GM12878 (cell line): ENCODE data around the gene PILRB. TPM values are rescaled to one million over a fixed set of nuclear protein-coding genes. Genes with fewer than 3 reads are reported as not detected.
A peak's percentile ranks its signal among the peaks of the same experiment; 100 is the strongest.

Source experiments
- ATAC-seq: fragments of 200-7000 bp; cut with Tn5 transposase; 3 replicates; pipeline ENCODE4 v1.9.1; 2020; ENCODE audit warnings: mild to moderate bottlenecking, moderate library complexity
- BruUV-seq: library from RNA; stranded (reverse); fragments of 400-500 nt; replicated peaks from 2 replicates; lab custom pipeline; 2021; lab: Mats Ljungman, UMichigan
- CTCF ChIA-PET: fragments of 300-600 bp; sonication (Branson Sonifier 250); formaldehyde crosslinking; extraction: SDS; loops from one replicate; lab custom pipeline; 2021; ENCODE audit warnings: inconsistent platforms; lab: Yijun Ruan, JAX
- POLR2A ChIA-PET: fragments of 350-600 bp; formaldehyde crosslinking; extraction: SDS; loops from one replicate; lab custom pipeline; 2021; ENCODE audit warnings: inconsistent platforms; lab: Charles Lee
- RAD21 ChIA-PET: fragments of 300-600 bp; sonication (Branson Sonifier 250); formaldehyde crosslinking; loops from one replicate; lab custom pipeline; 2023; ENCODE audit warnings: antibody characterized with exemption; ENCODE audit not compliant: unreplicated experiment; lab: Charles Lee
- SMC1A ChIA-PET: fragments of 300-600 bp; sonication (Branson Sonifier 250); formaldehyde crosslinking; loops from one replicate; lab custom pipeline; 2023; ENCODE audit not compliant: unreplicated experiment, uncharacterized antibody; lab: Charles Lee
- DNase-seq: peaks from one replicate; pipeline ENCODE4 v3.0.0-alpha.2; 2011; ENCODE audit warnings: low read depth, low spot score
- FAIRE-seq: peaks from 3 replicates; lab custom pipeline; 2011; peaks lifted over from hg19 to GRCh38; lab: Jason Lieb, UNC
- H2AFZ ChIP-seq: 2 replicates; pipeline ENCODE4 v1.6.0; 2011; ENCODE audit warnings: low read depth, low read length, control low read depth; ENCODE audit not compliant: control insufficient read depth
- H3K27ac ChIP-seq: 2 replicates; pipeline ENCODE4 v1.5.1; 2011; ENCODE audit warnings: control low read depth; ENCODE audit not compliant: control insufficient read depth, insufficient read depth
- H3K27me3 ChIP-seq, 2 experiments: replicated peaks in 1 of 2; 2 replicates each; pipeline versions ENCODE4 v1.6.0 to v1.6.1; 2011; ENCODE audit warnings: low read length in 1 of 2; ENCODE audit not compliant: control insufficient read depth in 2 of 2, insufficient read depth in 2 of 2
- H3K36me3 ChIP-seq, 2 experiments: 2 replicates each; pipeline ENCODE4 v1.5.1; 2011; ENCODE audit warnings: low read length in 1 of 2; ENCODE audit not compliant: control insufficient read depth in 2 of 2, insufficient read depth in 2 of 2
- H3K4me1 ChIP-seq: 2 replicates; pipeline ENCODE4 v1.6.1; 2011; ENCODE audit warnings: mild to moderate bottlenecking, low read length, moderate library complexity, mixed read lengths; ENCODE audit not compliant: control insufficient read depth, insufficient read depth
- H3K4me2 ChIP-seq: 2 replicates; pipeline ENCODE4 v1.6.0; 2011; ENCODE audit warnings: control low read depth; ENCODE audit not compliant: control insufficient read depth, insufficient read depth
- H3K4me3 ChIP-seq: fragments of 200-600 bp; sonication (generic); 2 replicates; pipeline ENCODE4 v1.5.1; 2016
- H3K79me2 ChIP-seq: 2 replicates; pipeline ENCODE4 v1.6.0; 2011; ENCODE audit warnings: low read length; ENCODE audit not compliant: control insufficient read depth, insufficient read depth
- H3K9ac ChIP-seq: 2 replicates; pipeline ENCODE4 v1.8.0; 2011; ENCODE audit warnings: low read length, control low read depth, mixed read lengths; ENCODE audit not compliant: control insufficient read depth, insufficient read depth
- H3K9me3 ChIP-seq: replicated peaks from 3 replicates; pipeline ENCODE4 v1.5.1; 2011; ENCODE audit warnings: mild to moderate bottlenecking, low read length; ENCODE audit not compliant: control insufficient read depth, insufficient read depth
- H4K20me1 ChIP-seq: 2 replicates; pipeline ENCODE4 v1.6.0; 2011; ENCODE audit not compliant: control insufficient read depth, insufficient read depth
- CREB1 ChIP-seq: IDR thresholded peaks from 2 replicates; pipeline ENCODE4 v1.6.1; 2012; ENCODE audit warnings: low read depth, mild to moderate bottlenecking, inconsistent platforms
- DPF2 ChIP-seq: fragments of 450-650 bp; IDR thresholded peaks from 2 replicates; pipeline ENCODE4 v1.6.1; 2017; ENCODE audit warnings: mild to moderate bottlenecking
- ESRRA ChIP-seq: IDR thresholded peaks from 2 replicates; pipeline ENCODE4 v1.6.1; 2012; ENCODE audit warnings: mild to moderate bottlenecking, low read length, improper control_type of control experiment
- FOS ChIP-seq: IDR thresholded peaks from 3 replicates; pipeline ENCODE4 v1.6.1; 2011; ENCODE audit warnings: borderline replicate concordance; ENCODE audit not compliant: insufficient read length; ENCODE audit errors: extremely low read depth
- IRF4 ChIP-seq: IDR thresholded peaks from 2 replicates; pipeline ENCODE4 v1.6.1; 2011; ENCODE audit warnings: low read depth, low read length
- KAT2A ChIP-seq: conservative IDR thresholded peaks from 2 replicates; pipeline ENCODE4 v1.6.1; 2011; ENCODE audit warnings: low read depth, low read length; ENCODE audit not compliant: control insufficient read depth
- LARP7 ChIP-seq: fragments of 450-650 bp; IDR thresholded peaks from 2 replicates; pipeline ENCODE4 v1.6.1; 2017; ENCODE audit warnings: mild to moderate bottlenecking
- MTA2 ChIP-seq: fragments of 450-650 bp; IDR thresholded peaks from 2 replicates; pipeline ENCODE4 v1.6.1; 2016; ENCODE audit warnings: low read depth, mild to moderate bottlenecking, moderate library complexity
- NBN ChIP-seq: fragments of 450-650 bp; IDR thresholded peaks from 2 replicates; pipeline ENCODE4 v1.6.1; 2016
- NFYA ChIP-seq: IDR thresholded peaks from 2 replicates; pipeline ENCODE4 v1.6.1; 2011; ENCODE audit warnings: low read depth, mild to moderate bottlenecking, low read length, improper control_type of control experiment, borderline replicate concordance
- PAX5 ChIP-seq: IDR thresholded peaks from 2 replicates; pipeline ENCODE4 v1.6.1; 2011; ENCODE audit warnings: low read depth, low read length, borderline replicate concordance
- POLR2A ChIP-seq: IDR thresholded peaks from 2 replicates; pipeline ENCODE4 v1.6.1; 2011; ENCODE audit warnings: low read depth, mild to moderate bottlenecking, low read length
- POLR2AphosphoS5 ChIP-seq: IDR thresholded peaks from 2 replicates; pipeline ENCODE4 v1.6.1; 2011; ENCODE audit warnings: mild to moderate bottlenecking, low read length, inconsistent platforms
- RELA ChIP-seq: fragments of 450-650 bp; IDR thresholded peaks from 2 replicates; pipeline ENCODE4 v1.8.0; 2014; ENCODE audit warnings: borderline replicate concordance; ENCODE audit not compliant: partially characterized antibody
- RUNX3 ChIP-seq: IDR thresholded peaks from 2 replicates; pipeline ENCODE4 v1.6.1; 2012; ENCODE audit warnings: low read length, inconsistent platforms
- WGBS: methylation state at CpG from one replicate; pipeline ENCODE4 v1.1.6; 2016; ENCODE audit warnings: low lambda C conversion rate; ENCODE audit not compliant: insufficient replicate concordance, insufficient coverage; ENCODE audit errors: missing lambda C conversion rate; 5-methylcytosine and 5-hydroxymethylcytosine counted together
- in situ Hi-C: fragments of 300-500 bp; cut with MboI; formaldehyde crosslinking; loops from 9 replicates; pipeline ENCODE4 v1.14.3; 2018; ENCODE audit warnings: mixed read lengths
- intact Hi-C: fragments of 100-400 bp; cut with micrococcal nuclease; formaldehyde crosslinking; loops from one replicate; pipeline ENCODE4 v1.14.2; 2022; ENCODE audit not compliant: unreplicated experiment
- polyA plus RNA-seq, 11 experiments: library from polyadenylated mRNA; depleted of rRNA in 4 of 11; unstranded in 6 of 11; stranded (reverse) in 5 of 11; fragments of >200 nt; fragmentation: Nextera tagmentation in 4 of 11; fragmentation: Illumina TruSeq in 1 of 11; extraction: Ambion mirVana in 4 of 11; extraction: Trizol in 1 of 11; gene quantifications; 1 replicate in 1 of 11; 2 replicates in 10 of 11; pipeline versions ENCODE4 v1.2.1 to v1.2.3, GENCODE V29; 2011 to 2016; ENCODE audit warnings: inconsistent platforms in 2 of 11, missing spikeins in 2 of 11, low read depth in 1 of 11
- total RNA-seq, 4 experiments: library from RNA; depleted of rRNA in 3 of 4; stranded (reverse); fragments of >200 nt in 3 of 4; fragmentation: Illumina TruSeq in 1 of 4; extraction: Trizol in 1 of 4; gene quantifications; 2 replicates each; pipeline versions ENCODE4 v1.2.1 to v1.2.3, GENCODE V29; 2013 to 2021
- TF ChIP-seq, protein P1 (sequence below): IDR thresholded peaks from 2 replicates; pipeline ENCODE4 v1.6.1; 2012; ENCODE audit warnings: low read depth, low read length, improper control_type of control experiment
- TF ChIP-seq, protein P2 (sequence below): IDR thresholded peaks from 2 replicates; pipeline ENCODE4 v1.6.1; 2011; ENCODE audit warnings: low read depth, low read length, improper control_type of control experiment, borderline replicate concordance
- TF ChIP-seq, protein P3 (sequence below): fragments of 450-650 bp; IDR thresholded peaks from 2 replicates; pipeline ENCODE4 v1.6.1; 2016; ENCODE audit warnings: mild to moderate bottlenecking
- TF ChIP-seq, protein P4 (sequence below): fragments of 450-650 bp; IDR thresholded peaks from 2 replicates; pipeline ENCODE4 v1.6.1; 2014; ENCODE audit warnings: mild to moderate bottlenecking
- TF ChIP-seq, protein P5 (sequence below): IDR thresholded peaks from 2 replicates; pipeline ENCODE4 v1.6.1; 2011; ENCODE audit warnings: mild to moderate bottlenecking, low read depth, low read length, moderate library complexity; ENCODE audit not compliant: insufficient replicate concordance

Gene PILRB
- total and polyA plus RNA-seq, 10 of the 15 experiments (the other 5 are each of a cell fraction or from before 2014, with no cell fraction given), result 2.6 to 50.3 (median 22.0) TPM

DNA sequence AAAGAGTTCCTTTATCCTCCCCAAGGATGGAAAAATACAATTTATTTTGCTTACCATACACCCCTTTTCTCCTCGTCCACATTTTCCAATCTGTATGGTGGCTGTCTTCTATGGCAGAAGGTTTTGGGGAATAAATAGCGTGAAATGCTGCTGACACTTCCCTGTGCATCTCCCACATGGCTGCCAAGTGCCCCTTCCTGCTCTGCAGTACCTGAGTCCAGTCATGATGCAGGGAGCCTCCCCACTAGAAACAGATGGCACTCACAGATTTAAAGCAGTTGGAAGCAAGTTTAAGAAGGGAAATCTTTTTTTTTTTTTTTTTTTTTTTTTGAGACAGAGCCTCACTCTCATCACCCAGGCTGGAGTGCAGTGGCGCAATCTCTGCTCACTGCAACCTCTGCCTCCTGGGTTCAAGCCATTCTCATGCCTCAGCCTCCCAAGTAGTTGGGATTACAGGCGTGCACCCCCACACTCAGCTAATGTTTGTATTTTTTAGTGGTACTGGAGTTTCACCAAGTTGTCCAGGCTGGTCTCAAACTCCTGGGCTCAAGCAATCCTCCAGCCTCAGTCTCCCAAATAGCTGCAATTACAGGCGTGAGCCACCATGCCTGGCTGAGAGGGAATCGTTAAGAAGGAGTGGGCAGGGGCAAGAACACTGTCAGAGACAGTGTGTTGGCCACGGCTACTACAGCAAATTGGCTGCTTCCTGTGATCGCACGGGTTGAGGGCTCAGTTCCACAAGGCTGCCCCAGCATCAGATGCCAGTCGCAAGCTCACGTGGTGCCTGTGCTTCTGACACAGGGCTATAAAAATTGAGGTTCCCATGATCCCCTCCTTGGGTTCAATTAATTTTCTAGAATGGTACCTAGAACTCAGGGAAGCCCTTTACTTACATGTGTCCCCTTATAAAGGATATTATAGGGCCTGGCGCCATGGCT, 10.0 kb downstream of the PILRB start:
- ChIA-PET POLR2A (interaction anchor here (0.5 to 1.8 kb wide), 7 partner anchors 21 to 234 kb away, joined by 3 to 11 read pairs (median 4); partner anchors contain the start of genes MEPCE and ZCWPW1), CTCF (interaction anchor here (1.8 to 3.0 kb wide), 5 partner anchors 9 to 82 kb away, joined by 7 to 17 read pairs (median 9); no protein-coding TSS in a partner anchor), RAD21 (interaction anchor here (0.7 to 4.1 kb wide), 6 partner anchors 9 to 181 kb away, joined by 3 to 25 read pairs (median 4); no protein-coding TSS in a partner anchor), SMC1A (interaction anchor here (0.8 to 2.5 kb wide), 7 partner anchors 9 to 175 kb away, joined by 3 to 17 read pairs (median 4); partner anchors contain the start of gene PILRB)
- intact Hi-C loops (loop anchor here (2.0 to 10.0 kb wide), 2 partner anchors 39 to 177 kb away; no protein-coding TSS in a partner anchor), in situ Hi-C loops (no loop called here)
- FAIRE-seq (no peak), DNase-seq (no peak), ATAC-seq (peak; percentile 36)
- no peaks in the 10 kb centered on the region for H3K9me3 ChIP-seq
- H3K4me3 ChIP-seq, result no peak overlapping the region
- BruUV-seq, result no TSS peak
- H2AFZ ChIP-seq, result no peak overlapping the region
- H3K27me3 ChIP-seq, result no peaks in the 10 kb centered on the region
- H3K27ac ChIP-seq, result peak overlapping the region; percentile 93
- peaks cover 0 to 6% of the 10 kb centered on the region in 2 experiments; a peak in 2 of 4 replicates for H3K36me3 ChIP-seq
- no peaks in the 10 kb centered on the region for H4K20me1 ChIP-seq
- H3K4me1 ChIP-seq, result peaks cover 61% of the 10 kb centered on the region
- H3K9ac ChIP-seq, result no peak overlapping the region
- H3K79me2 ChIP-seq, result no peaks in the 10 kb centered on the region
- no peak overlapping the region for H3K4me2 ChIP-seq
- WGBS, result 42% methylated on average over 11 of the region's 12 CpGs
- TF ChIP-seq NBN, result no peak
- TF ChIP-seq, protein P1, sequence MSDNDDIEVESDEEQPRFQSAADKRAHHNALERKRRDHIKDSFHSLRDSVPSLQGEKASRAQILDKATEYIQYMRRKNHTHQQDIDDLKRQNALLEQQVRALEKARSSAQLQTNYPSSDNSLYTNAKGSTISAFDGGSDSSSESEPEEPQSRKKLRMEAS, result peak; percentile 23; the same call in 1 of the 2 replicates
- no peak for TF ChIP-seq RELA
- TF ChIP-seq KAT2A, result no peak
- TF ChIP-seq POLR2AphosphoS5, result no peak
- peak; percentile 67; the same call in 1 of the 2 replicates for TF ChIP-seq PAX5
- TF ChIP-seq, protein P2, sequence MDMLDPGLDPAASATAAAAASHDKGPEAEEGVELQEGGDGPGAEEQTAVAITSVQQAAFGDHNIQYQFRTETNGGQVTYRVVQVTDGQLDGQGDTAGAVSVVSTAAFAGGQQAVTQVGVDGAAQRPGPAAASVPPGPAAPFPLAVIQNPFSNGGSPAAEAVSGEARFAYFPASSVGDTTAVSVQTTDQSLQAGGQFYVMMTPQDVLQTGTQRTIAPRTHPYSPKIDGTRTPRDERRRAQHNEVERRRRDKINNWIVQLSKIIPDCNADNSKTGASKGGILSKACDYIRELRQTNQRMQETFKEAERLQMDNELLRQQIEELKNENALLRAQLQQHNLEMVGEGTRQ, result no peak; the same call in 1 of the 2 replicates
- no peak for TF ChIP-seq NFYA
- 0 out of 2 replicates have a peak, but pooled peaks have one; percentile 35 for TF ChIP-seq MTA2
- TF ChIP-seq, protein P3, sequence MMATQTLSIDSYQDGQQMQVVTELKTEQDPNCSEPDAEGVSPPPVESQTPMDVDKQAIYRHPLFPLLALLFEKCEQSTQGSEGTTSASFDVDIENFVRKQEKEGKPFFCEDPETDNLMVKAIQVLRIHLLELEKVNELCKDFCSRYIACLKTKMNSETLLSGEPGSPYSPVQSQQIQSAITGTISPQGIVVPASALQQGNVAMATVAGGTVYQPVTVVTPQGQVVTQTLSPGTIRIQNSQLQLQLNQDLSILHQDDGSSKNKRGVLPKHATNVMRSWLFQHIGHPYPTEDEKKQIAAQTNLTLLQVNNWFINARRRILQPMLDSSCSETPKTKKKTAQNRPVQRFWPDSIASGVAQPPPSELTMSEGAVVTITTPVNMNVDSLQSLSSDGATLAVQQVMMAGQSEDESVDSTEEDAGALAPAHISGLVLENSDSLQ, result no peak
- no peak for TF ChIP-seq FOS
- TF ChIP-seq, protein P4, sequence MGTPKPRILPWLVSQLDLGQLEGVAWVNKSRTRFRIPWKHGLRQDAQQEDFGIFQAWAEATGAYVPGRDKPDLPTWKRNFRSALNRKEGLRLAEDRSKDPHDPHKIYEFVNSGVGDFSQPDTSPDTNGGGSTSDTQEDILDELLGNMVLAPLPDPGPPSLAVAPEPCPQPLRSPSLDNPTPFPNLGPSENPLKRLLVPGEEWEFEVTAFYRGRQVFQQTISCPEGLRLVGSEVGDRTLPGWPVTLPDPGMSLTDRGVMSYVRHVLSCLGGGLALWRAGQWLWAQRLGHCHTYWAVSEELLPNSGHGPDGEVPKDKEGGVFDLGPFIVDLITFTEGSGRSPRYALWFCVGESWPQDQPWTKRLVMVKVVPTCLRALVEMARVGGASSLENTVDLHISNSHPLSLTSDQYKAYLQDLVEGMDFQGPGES, result no peak
- no peak for TF ChIP-seq IRF4
- TF ChIP-seq, protein P5, sequence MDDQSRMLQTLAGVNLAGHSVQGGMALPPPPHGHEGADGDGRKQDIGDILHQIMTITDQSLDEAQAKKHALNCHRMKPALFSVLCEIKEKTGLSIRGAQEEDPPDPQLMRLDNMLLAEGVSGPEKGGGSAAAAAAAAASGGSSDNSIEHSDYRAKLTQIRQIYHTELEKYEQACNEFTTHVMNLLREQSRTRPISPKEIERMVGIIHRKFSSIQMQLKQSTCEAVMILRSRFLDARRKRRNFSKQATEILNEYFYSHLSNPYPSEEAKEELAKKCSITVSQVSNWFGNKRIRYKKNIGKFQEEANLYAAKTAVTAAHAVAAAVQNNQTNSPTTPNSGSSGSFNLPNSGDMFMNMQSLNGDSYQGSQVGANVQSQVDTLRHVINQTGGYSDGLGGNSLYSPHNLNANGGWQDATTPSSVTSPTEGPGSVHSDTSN, result no peak
- no peak for TF ChIP-seq RUNX3
- no peak for TF ChIP-seq LARP7
- TF ChIP-seq ESRRA, result no peak
- TF ChIP-seq DPF2, result peak; percentile 47; the same call in 1 of the 2 replicates
- TF ChIP-seq POLR2A, result peak; percentile 69
- no peak for TF ChIP-seq CREB1
